GM12878 (cell line): ENCODE measurements around the gene ENGASE. TPM values are rescaled to one million over a fixed set of nuclear protein-coding genes. Genes with fewer than 3 reads are reported as not detected.

Experiments
- ATAC-seq: fragments of 200-7000 bp; cut with Tn5 transposase; 3 replicates; pipeline ENCODE4 v1.9.1; 2020; ENCODE audit warnings: mild to moderate bottlenecking, moderate library complexity
- BruUV-seq: library from RNA; stranded (reverse); fragments of 400-500 nt; replicated peaks from 2 replicates; lab custom pipeline; 2021; lab: Mats Ljungman, UMichigan
- CTCF ChIA-PET: fragments of 300-600 bp; sonication (Branson Sonifier 250); formaldehyde crosslinking; extraction: SDS; loops from one replicate; lab custom pipeline; 2021; ENCODE audit warnings: inconsistent platforms; lab: Yijun Ruan, JAX
- POLR2A ChIA-PET: fragments of 350-600 bp; formaldehyde crosslinking; extraction: SDS; loops from one replicate; lab custom pipeline; 2021; ENCODE audit warnings: inconsistent platforms; lab: Charles Lee
- RAD21 ChIA-PET: fragments of 300-600 bp; sonication (Branson Sonifier 250); formaldehyde crosslinking; loops from one replicate; lab custom pipeline; 2023; ENCODE audit warnings: antibody characterized with exemption; ENCODE audit not compliant: unreplicated experiment; lab: Charles Lee
- SMC1A ChIA-PET: fragments of 300-600 bp; sonication (Branson Sonifier 250); formaldehyde crosslinking; loops from one replicate; lab custom pipeline; 2023; ENCODE audit not compliant: unreplicated experiment, uncharacterized antibody; lab: Charles Lee
- DNase-seq: peaks from one replicate; pipeline ENCODE4 v3.0.0-alpha.2; 2011; ENCODE audit warnings: low read depth, low spot score
- FAIRE-seq: peaks from 3 replicates; lab custom pipeline; 2011; peaks lifted over from hg19 to GRCh38; lab: Jason Lieb, UNC
- H2AFZ ChIP-seq: 2 replicates; pipeline ENCODE4 v1.6.0; 2011; ENCODE audit warnings: low read depth, low read length, control low read depth; ENCODE audit not compliant: control insufficient read depth
- H3K27ac ChIP-seq: 2 replicates; pipeline ENCODE4 v1.5.1; 2011; ENCODE audit warnings: control low read depth; ENCODE audit not compliant: control insufficient read depth, insufficient read depth
- H3K27me3 ChIP-seq, 2 experiments: replicated peaks in 1 of 2; 2 replicates each; pipeline versions ENCODE4 v1.6.0 to v1.6.1; 2011; ENCODE audit warnings: low read length in 1 of 2; ENCODE audit not compliant: control insufficient read depth in 2 of 2, insufficient read depth in 2 of 2
- H3K36me3 ChIP-seq, 2 experiments: 2 replicates each; pipeline ENCODE4 v1.5.1; 2011; ENCODE audit warnings: low read length in 1 of 2; ENCODE audit not compliant: control insufficient read depth in 2 of 2, insufficient read depth in 2 of 2
- H3K4me1 ChIP-seq: 2 replicates; pipeline ENCODE4 v1.6.1; 2011; ENCODE audit warnings: mild to moderate bottlenecking, low read length, moderate library complexity, mixed read lengths; ENCODE audit not compliant: control insufficient read depth, insufficient read depth
- H3K4me2 ChIP-seq: 2 replicates; pipeline ENCODE4 v1.6.0; 2011; ENCODE audit warnings: control low read depth; ENCODE audit not compliant: control insufficient read depth, insufficient read depth
- H3K4me3 ChIP-seq: fragments of 200-600 bp; sonication (generic); 2 replicates; pipeline ENCODE4 v1.5.1; 2016
- H3K79me2 ChIP-seq: 2 replicates; pipeline ENCODE4 v1.6.0; 2011; ENCODE audit warnings: low read length; ENCODE audit not compliant: control insufficient read depth, insufficient read depth
- H3K9ac ChIP-seq: 2 replicates; pipeline ENCODE4 v1.8.0; 2011; ENCODE audit warnings: low read length, control low read depth, mixed read lengths; ENCODE audit not compliant: control insufficient read depth, insufficient read depth
- H3K9me3 ChIP-seq: replicated peaks from 3 replicates; pipeline ENCODE4 v1.5.1; 2011; ENCODE audit warnings: mild to moderate bottlenecking, low read length; ENCODE audit not compliant: control insufficient read depth, insufficient read depth
- H4K20me1 ChIP-seq: 2 replicates; pipeline ENCODE4 v1.6.0; 2011; ENCODE audit not compliant: control insufficient read depth, insufficient read depth
- CBX3 ChIP-seq: fragments of 200-600 bp; sonication (generic); IDR thresholded peaks from 2 replicates; pipeline ENCODE4 v1.6.1; 2016; ENCODE audit warnings: low read depth, borderline replicate concordance
- CHD2 ChIP-seq: IDR thresholded peaks from 2 replicates; pipeline ENCODE4 v1.6.1; 2011; ENCODE audit warnings: low read depth, low read length, improper control_type of control experiment, borderline replicate concordance
- JUNB ChIP-seq: IDR thresholded peaks from 2 replicates; pipeline ENCODE4 v1.6.1; 2016; ENCODE audit warnings: antibody characterized with exemption, mild to moderate bottlenecking
- MTA3 ChIP-seq: IDR thresholded peaks from 2 replicates; pipeline ENCODE4 v1.6.1; 2012; ENCODE audit warnings: low read length, inconsistent platforms, borderline replicate concordance
- MYC ChIP-seq: IDR thresholded peaks from 2 replicates; pipeline ENCODE4 v1.6.1; 2011; ENCODE audit warnings: mild to moderate bottlenecking, low read length, moderate library complexity, inconsistent platforms; ENCODE audit not compliant: insufficient read depth, insufficient replicate concordance, insufficient read length, severe bottlenecking
- RAD21 ChIP-seq: IDR thresholded peaks from 2 replicates; pipeline ENCODE4 v1.6.1; 2011; ENCODE audit warnings: mild to moderate bottlenecking, low read depth, low read length, moderate library complexity; ENCODE audit not compliant: insufficient read depth
- RBBP5 ChIP-seq: fragments of 200-600 bp; sonication (generic); conservative IDR thresholded peaks from 2 replicates; pipeline ENCODE4 v1.6.1; 2016
- SMARCA5 ChIP-seq: fragments of 450-650 bp; IDR thresholded peaks from 2 replicates; pipeline ENCODE4 v1.6.1; 2017; ENCODE audit warnings: mild to moderate bottlenecking
- SPI1 ChIP-seq: IDR thresholded peaks from 2 replicates; pipeline ENCODE4 v1.6.1; 2011; ENCODE audit warnings: low read depth, mild to moderate bottlenecking, low read length, moderate library complexity, borderline replicate concordance; ENCODE audit not compliant: insufficient read depth
- WGBS: methylation state at CpG from one replicate; pipeline ENCODE4 v1.1.6; 2016; ENCODE audit warnings: low lambda C conversion rate; ENCODE audit not compliant: insufficient replicate concordance, insufficient coverage; ENCODE audit errors: missing lambda C conversion rate; 5-methylcytosine and 5-hydroxymethylcytosine counted together
- in situ Hi-C: fragments of 300-500 bp; cut with MboI; formaldehyde crosslinking; loops from 9 replicates; pipeline ENCODE4 v1.14.3; 2018; ENCODE audit warnings: mixed read lengths
- intact Hi-C: fragments of 100-400 bp; cut with micrococcal nuclease; formaldehyde crosslinking; loops from one replicate; pipeline ENCODE4 v1.14.2; 2022; ENCODE audit not compliant: unreplicated experiment
- polyA plus RNA-seq, 11 experiments: library from polyadenylated mRNA; depleted of rRNA in 4 of 11; unstranded in 6 of 11; stranded (reverse) in 5 of 11; fragments of >200 nt; fragmentation: Nextera tagmentation in 4 of 11; fragmentation: Illumina TruSeq in 1 of 11; extraction: Ambion mirVana in 4 of 11; extraction: Trizol in 1 of 11; gene quantifications; 1 replicate in 1 of 11; 2 replicates in 10 of 11; pipeline versions ENCODE4 v1.2.1 to v1.2.3, GENCODE V29; 2011 to 2016; ENCODE audit warnings: inconsistent platforms in 2 of 11, missing spikeins in 2 of 11, low read depth in 1 of 11
- total RNA-seq, 4 experiments: library from RNA; depleted of rRNA in 3 of 4; stranded (reverse); fragments of >200 nt in 3 of 4; fragmentation: Illumina TruSeq in 1 of 4; extraction: Trizol in 1 of 4; gene quantifications; 2 replicates each; pipeline versions ENCODE4 v1.2.1 to v1.2.3, GENCODE V29; 2013 to 2021
- TF ChIP-seq, protein P1 (sequence below): fragments of 450-650 bp; IDR thresholded peaks from 2 replicates; pipeline ENCODE4 v1.6.1; 2016; ENCODE audit warnings: mild to moderate bottlenecking, moderate library complexity, borderline replicate concordance
- TF ChIP-seq, protein P2 (sequence below): fragments of 450-650 bp; IDR thresholded peaks from 2 replicates; pipeline ENCODE4 v1.6.1; 2017; ENCODE audit warnings: low read depth, mild to moderate bottlenecking, moderate library complexity
- TF ChIP-seq, protein P3 (sequence below): fragments of 450-650 bp; IDR thresholded peaks from 2 replicates; pipeline ENCODE4 v1.6.1; 2017; ENCODE audit warnings: mild to moderate bottlenecking, low read depth, inconsistent platforms; ENCODE audit not compliant: poor library complexity, severe bottlenecking
- TF ChIP-seq, protein P4 (sequence below): fragments of 450-650 bp; formaldehyde crosslinking; IDR thresholded peaks from 2 replicates; pipeline ENCODE4 v1.5.0; 2022; ENCODE audit warnings: mild to moderate bottlenecking, missing genetic modification characterization

The ENGASE gene
- total and polyA plus RNA-seq, 10 of the 15 experiments (the other 5 are each of a cell fraction or from before 2014, with no cell fraction given): 0.18 to 28.9 (median 10.5) TPM

DNA sequence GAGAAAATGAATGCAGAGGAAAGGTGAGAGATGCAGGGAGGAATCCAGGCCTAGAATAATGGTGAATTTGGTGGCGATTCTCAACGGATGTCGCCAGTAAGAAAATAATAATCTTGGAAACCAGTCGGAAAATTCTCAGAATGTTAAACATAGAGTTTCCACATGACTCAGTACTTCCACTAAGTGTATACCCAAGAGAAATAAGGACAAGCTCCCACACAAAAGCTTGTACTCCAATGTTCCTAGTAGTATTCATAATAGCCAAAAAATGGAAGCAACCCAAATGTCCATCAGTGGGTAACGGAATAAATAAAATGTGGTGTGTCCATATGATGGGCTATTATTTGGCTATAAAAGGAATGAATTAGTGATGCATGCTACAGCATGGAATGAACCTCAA is 19.4 kb upstream of the ENGASE start:
- in situ Hi-C loops: no loop called here
- ChIA-PET RAD21 (no interaction called here), SMC1A (no interaction called here), CTCF (no interaction called here), POLR2A (no interaction called here)
- FAIRE-seq (no peak), ATAC-seq (no peak), DNase-seq (no peak)
- no peak overlapping the region for H3K9ac ChIP-seq
- no peak overlapping the region for H3K4me2 ChIP-seq
- no peak overlapping the region for H2AFZ ChIP-seq
- H3K27ac ChIP-seq: no peak overlapping the region
- no peaks in the 10 kb centered on the region for H3K36me3 ChIP-seq
- no peak overlapping the region for H3K4me3 ChIP-seq
- H3K9me3 ChIP-seq: no peaks in the 10 kb centered on the region; the same call in 2 of the 3 replicates
- H4K20me1 ChIP-seq: no peaks in the 10 kb centered on the region
- WGBS: 37% methylated on average over 5 of the region's 5 CpGs
- H3K4me1 ChIP-seq: no peaks in the 10 kb centered on the region; the same call in 1 of the 2 replicates
- BruUV-seq: no TSS peak
- H3K79me2 ChIP-seq: no peaks in the 10 kb centered on the region
- intact Hi-C loops: no loop called here
- no peaks in the 10 kb centered on the region for H3K27me3 ChIP-seq
- TF ChIP-seq, protein P1, sequence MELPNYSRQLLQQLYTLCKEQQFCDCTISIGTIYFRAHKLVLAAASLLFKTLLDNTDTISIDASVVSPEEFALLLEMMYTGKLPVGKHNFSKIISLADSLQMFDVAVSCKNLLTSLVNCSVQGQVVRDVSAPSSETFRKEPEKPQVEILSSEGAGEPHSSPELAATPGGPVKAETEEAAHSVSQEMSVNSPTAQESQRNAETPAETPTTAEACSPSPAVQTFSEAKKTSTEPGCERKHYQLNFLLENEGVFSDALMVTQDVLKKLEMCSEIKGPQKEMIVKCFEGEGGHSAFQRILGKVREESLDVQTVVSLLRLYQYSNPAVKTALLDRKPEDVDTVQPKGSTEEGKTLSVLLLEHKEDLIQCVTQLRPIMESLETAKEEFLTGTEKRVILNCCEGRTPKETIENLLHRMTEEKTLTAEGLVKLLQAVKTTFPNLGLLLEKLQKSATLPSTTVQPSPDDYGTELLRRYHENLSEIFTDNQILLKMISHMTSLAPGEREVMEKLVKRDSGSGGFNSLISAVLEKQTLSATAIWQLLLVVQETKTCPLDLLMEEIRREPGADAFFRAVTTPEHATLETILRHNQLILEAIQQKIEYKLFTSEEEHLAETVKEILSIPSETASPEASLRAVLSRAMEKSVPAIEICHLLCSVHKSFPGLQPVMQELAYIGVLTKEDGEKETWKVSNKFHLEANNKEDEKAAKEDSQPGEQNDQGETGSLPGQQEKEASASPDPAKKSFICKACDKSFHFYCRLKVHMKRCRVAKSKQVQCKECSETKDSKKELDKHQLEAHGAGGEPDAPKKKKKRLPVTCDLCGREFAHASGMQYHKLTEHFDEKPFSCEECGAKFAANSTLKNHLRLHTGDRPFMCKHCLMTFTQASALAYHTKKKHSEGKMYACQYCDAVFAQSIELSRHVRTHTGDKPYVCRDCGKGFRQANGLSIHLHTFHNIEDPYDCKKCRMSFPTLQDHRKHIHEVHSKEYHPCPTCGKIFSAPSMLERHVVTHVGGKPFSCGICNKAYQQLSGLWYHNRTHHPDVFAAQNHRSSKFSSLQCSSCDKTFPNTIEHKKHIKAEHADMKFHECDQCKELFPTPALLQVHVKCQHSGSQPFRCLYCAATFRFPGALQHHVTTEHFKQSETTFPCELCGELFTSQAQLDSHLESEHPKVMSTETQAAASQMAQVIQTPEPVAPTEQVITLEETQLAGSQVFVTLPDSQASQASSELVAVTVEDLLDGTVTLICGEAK: no peak
- no peak for TF ChIP-seq CHD2
- no peak for TF ChIP-seq CBX3
- no peak for TF ChIP-seq JUNB
- TF ChIP-seq, protein P2, sequence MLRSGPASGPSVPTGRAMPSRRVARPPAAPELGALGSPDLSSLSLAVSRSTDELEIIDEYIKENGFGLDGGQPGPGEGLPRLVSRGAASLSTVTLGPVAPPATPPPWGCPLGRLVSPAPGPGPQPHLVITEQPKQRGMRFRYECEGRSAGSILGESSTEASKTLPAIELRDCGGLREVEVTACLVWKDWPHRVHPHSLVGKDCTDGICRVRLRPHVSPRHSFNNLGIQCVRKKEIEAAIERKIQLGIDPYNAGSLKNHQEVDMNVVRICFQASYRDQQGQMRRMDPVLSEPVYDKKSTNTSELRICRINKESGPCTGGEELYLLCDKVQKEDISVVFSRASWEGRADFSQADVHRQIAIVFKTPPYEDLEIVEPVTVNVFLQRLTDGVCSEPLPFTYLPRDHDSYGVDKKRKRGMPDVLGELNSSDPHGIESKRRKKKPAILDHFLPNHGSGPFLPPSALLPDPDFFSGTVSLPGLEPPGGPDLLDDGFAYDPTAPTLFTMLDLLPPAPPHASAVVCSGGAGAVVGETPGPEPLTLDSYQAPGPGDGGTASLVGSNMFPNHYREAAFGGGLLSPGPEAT: no peak
- no peak for TF ChIP-seq RBBP5
- TF ChIP-seq SMARCA5: no peak
- TF ChIP-seq SPI1: no peak
- TF ChIP-seq, protein P3, sequence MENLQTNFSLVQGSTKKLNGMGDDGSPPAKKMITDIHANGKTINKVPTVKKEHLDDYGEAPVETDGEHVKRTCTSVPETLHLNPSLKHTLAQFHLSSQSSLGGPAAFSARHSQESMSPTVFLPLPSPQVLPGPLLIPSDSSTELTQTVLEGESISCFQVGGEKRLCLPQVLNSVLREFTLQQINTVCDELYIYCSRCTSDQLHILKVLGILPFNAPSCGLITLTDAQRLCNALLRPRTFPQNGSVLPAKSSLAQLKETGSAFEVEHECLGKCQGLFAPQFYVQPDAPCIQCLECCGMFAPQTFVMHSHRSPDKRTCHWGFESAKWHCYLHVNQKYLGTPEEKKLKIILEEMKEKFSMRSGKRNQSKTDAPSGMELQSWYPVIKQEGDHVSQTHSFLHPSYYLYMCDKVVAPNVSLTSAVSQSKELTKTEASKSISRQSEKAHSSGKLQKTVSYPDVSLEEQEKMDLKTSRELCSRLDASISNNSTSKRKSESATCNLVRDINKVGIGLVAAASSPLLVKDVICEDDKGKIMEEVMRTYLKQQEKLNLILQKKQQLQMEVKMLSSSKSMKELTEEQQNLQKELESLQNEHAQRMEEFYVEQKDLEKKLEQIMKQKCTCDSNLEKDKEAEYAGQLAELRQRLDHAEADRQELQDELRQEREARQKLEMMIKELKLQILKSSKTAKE: no peak
- TF ChIP-seq RAD21: no peak
- TF ChIP-seq, protein P4, sequence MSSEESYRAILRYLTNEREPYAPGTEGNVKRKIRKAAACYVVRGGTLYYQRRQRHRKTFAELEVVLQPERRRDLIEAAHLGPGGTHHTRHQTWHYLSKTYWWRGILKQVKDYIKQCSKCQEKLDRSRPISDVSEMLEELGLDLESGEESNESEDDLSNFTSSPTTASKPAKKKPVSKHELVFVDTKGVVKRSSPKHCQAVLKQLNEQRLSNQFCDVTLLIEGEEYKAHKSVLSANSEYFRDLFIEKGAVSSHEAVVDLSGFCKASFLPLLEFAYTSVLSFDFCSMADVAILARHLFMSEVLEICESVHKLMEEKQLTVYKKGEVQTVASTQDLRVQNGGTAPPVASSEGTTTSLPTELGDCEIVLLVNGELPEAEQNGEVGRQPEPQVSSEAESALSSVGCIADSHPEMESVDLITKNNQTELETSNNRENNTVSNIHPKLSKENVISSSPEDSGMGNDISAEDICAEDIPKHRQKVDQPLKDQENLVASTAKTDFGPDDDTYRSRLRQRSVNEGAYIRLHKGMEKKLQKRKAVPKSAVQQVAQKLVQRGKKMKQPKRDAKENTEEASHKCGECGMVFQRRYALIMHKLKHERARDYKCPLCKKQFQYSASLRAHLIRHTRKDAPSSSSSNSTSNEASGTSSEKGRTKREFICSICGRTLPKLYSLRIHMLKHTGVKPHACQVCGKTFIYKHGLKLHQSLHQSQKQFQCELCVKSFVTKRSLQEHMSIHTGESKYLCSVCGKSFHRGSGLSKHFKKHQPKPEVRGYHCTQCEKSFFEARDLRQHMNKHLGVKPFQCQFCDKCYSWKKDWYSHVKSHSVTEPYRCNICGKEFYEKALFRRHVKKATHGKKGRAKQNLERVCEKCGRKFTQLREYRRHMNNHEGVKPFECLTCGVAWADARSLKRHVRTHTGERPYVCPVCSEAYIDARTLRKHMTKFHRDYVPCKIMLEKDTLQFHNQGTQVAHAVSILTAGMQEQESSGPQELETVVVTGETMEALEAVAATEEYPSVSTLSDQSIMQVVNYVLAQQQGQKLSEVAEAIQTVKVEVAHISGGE (CRISPR knock-in tag): no peak
- no peak for TF ChIP-seq MYC
- no peak for TF ChIP-seq MTA3
